SK-N-SH (cell line): ENCODE measurements around the gene ADAMTS2.

ENCODE experiments used
- CHD2 ChIP-seq: fragments of 150-350 bp; IDR thresholded peaks from 2 replicates; pipeline ENCODE4 v1.6.1; 2018; ENCODE audit warnings: low read length; ENCODE audit not compliant: partially characterized antibody
- CTCF ChIP-seq: fragments of 200-600 bp; sonication (generic); IDR thresholded peaks from 2 replicates; pipeline ENCODE4 v1.6.1; 2017; ENCODE audit warnings: antibody characterized with exemption, mild to moderate bottlenecking, moderate library complexity
- GATA2 ChIP-seq: sonication (generic); formaldehyde crosslinking; IDR thresholded peaks from 2 replicates; pipeline ENCODE4 v1.5.0; 2020; ENCODE audit warnings: mild to moderate bottlenecking, missing genetic modification reagents
- RXRA ChIP-seq: IDR thresholded peaks from 2 replicates; pipeline ENCODE4 v1.4.0; 2012; ENCODE audit warnings: low read depth, mild to moderate bottlenecking, borderline replicate concordance

DNA sequence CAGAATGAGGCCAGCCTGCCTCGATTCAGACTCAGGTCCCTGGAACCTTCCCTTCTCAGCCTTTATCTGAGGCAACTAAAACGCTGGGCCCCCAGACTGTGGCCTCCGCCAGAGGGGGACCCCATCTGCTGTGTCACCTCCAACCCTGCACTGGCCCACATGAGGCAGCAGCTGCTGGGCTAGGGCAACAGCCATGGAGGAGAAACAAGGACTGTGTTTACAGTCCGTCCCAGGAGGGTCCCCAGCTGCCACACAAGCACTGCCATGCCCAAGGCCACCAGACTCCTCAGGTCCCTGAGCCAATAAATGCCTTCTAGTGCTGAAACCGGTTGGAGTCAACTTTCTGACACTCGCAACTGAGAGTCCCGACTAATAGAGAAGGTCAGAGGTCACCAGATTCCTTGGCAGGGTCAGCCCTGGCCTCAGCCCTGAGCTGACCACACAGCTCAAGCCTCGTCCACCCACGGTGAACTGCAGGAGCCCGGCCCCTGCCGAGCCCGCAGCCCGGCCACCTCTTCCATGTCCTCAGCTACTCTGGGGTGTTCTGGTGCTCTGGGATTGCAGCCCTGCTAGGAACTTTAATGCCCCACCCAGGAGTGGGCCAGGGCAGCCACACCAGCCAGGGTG lies 208.1 kb downstream of the ADAMTS2 start:
- TF ChIP-seq CHD2 (no peak), RXRA (no peak), CTCF (no peak), GATA2 (CRISPR knock-in tag) (no peak)
